Measurements from ENCODE around the gene BBC3. TPM values are rescaled to one million over a fixed set of nuclear protein-coding genes. Genes with fewer than 3 reads are reported as not detected.
A peak's percentile ranks its signal among the peaks of the same experiment; 100 is the strongest.

Gene BBC3
- total RNA-seq, 1 donor from 2014 or later, result 19.1 TPM

DNA sequence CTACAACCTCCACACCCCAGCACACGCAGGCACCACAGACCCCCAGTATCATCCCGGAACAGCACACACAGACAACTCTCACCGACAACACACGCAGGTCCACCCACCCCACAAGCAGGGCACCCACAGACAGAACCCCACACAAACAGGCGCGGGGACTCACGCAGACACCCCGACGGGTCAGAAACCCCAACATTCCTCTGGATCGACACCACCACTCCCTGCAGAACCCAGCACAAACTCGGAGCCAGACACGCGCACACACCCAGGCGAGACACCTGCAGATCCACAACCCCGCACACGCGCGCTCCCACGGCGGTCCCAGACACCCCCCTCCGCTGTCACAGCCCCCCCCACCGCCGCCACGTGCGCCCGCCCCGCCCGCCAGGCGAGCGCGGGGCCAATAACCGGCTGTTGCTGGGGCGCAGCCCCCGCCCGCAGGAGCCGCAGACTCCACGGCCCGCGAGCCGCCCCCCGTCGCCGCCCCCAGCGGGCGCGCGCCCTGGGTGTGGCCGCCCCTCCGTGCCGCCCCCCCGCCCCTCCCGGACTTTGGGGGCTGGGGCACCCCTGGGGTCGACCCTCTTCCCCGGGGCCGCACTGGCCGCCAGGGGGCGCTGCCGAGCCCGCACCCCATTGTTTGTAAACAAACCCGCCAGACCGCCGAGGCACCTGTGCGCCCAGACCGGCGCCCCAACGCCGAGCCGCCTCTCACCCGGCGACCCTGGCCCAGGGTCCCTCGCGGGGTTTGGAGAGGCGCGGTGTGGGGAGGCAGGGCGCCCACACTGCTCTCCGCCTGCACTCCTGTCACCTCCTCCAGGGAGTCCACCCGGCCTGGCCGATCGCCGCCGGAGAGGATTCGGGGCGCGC, 712 bp downstream of the BBC3 start:
- TF ChIP-seq, protein P1, sequence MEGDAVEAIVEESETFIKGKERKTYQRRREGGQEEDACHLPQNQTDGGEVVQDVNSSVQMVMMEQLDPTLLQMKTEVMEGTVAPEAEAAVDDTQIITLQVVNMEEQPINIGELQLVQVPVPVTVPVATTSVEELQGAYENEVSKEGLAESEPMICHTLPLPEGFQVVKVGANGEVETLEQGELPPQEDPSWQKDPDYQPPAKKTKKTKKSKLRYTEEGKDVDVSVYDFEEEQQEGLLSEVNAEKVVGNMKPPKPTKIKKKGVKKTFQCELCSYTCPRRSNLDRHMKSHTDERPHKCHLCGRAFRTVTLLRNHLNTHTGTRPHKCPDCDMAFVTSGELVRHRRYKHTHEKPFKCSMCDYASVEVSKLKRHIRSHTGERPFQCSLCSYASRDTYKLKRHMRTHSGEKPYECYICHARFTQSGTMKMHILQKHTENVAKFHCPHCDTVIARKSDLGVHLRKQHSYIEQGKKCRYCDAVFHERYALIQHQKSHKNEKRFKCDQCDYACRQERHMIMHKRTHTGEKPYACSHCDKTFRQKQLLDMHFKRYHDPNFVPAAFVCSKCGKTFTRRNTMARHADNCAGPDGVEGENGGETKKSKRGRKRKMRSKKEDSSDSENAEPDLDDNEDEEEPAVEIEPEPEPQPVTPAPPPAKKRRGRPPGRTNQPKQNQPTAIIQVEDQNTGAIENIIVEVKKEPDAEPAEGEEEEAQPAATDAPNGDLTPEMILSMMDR (IDR thresholded peaks at IDR 0.05; ENCODE audit: unreplicated experiment), result peak; percentile 97
- Mint-ChIP-seq H3K27me3 (ENCODE audit: low read depth) (no peaks in the 10 kb centered on the region), H3K4me3 (peak overlapping the region; percentile 41), H3K9me3 (no peaks in the 10 kb centered on the region), H3K4me1 (peaks cover 31% of the 10 kb centered on the region), H3K27ac (no peak overlapping the region), H3K36me3 (no peaks in the 10 kb centered on the region)
- DNase-seq (ENCODE audit: low spot score in 2 of 2, unreplicated experiment in 2 of 2), result peak; percentile 66 to 82

DNA sequence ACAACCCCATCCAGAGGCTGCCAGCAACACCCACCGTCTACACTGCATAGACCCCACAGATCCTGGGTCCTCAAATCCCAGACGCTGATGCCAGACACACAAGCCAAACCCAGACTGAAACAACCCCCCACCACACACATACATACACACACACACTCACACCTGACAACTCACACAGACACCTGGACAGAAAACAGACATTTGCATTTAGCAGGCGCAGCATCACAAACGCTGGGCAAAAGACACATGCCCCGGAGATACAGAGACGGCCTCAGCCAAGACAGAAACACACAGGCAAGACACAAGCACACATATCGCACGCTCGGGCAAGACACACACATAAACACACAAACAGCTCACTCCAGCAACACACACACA, 1.3 kb downstream of the BBC3 start:
- H3K36me3 Mint-ChIP-seq, result no peaks in the 10 kb centered on the region
- H3K9me3 Mint-ChIP-seq, result no peaks in the 10 kb centered on the region
- no peak for DNase-seq (ENCODE audit: low spot score in 2 of 2, unreplicated experiment in 2 of 2)
- peaks cover 32% of the 10 kb centered on the region for H3K4me1 Mint-ChIP-seq
- TF ChIP-seq, protein P1 (IDR thresholded peaks at IDR 0.05; ENCODE audit: unreplicated experiment), result no peak
- no peak overlapping the region for H3K27ac Mint-ChIP-seq
- H3K4me3 Mint-ChIP-seq, result no peak overlapping the region
- no peaks in the 10 kb centered on the region for H3K27me3 Mint-ChIP-seq (ENCODE audit: low read depth)

DNA sequence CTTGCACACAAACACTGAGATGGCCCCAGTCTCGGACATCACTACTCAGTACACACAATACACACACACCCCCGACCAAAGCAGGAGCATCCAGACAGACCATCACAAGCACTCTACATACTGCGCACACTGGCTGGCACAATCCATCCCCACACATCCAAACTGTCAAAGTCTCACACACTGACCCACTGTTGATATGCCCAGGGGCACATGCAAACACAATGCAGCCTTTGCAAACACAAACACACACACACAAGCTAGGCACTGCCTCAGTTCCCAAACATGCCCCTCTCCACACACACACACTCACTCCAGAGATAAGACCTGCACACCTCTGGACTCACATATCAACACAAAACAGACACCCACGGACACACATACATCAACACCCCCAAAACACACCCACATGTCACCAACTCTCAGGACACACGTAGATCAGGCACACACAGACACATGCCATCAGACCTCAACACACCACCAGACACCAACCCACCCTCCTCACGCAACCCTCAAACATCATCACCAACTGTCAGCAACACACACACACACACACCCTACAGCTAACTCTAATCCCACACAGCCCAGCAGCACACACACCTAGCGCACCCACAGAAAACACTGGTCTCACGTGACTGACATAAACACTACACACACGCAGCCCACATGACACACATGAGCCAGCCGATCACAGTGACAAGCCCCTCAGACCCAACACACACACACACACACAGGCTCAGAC, 1.9 kb downstream of the BBC3 start:
- Mint-ChIP-seq H3K4me3 (no peak overlapping the region), H3K36me3 (no peaks in the 10 kb centered on the region), H3K27me3 (ENCODE audit: low read depth) (no peaks in the 10 kb centered on the region), H3K9me3 (no peaks in the 10 kb centered on the region), H3K27ac (no peak overlapping the region), H3K4me1 (peaks cover 32% of the 10 kb centered on the region)
- TF ChIP-seq, protein P1 (IDR thresholded peaks at IDR 0.05; ENCODE audit: unreplicated experiment), result no peak
- no peak for DNase-seq (ENCODE audit: low spot score in 2 of 2, unreplicated experiment in 2 of 2)

DNA sequence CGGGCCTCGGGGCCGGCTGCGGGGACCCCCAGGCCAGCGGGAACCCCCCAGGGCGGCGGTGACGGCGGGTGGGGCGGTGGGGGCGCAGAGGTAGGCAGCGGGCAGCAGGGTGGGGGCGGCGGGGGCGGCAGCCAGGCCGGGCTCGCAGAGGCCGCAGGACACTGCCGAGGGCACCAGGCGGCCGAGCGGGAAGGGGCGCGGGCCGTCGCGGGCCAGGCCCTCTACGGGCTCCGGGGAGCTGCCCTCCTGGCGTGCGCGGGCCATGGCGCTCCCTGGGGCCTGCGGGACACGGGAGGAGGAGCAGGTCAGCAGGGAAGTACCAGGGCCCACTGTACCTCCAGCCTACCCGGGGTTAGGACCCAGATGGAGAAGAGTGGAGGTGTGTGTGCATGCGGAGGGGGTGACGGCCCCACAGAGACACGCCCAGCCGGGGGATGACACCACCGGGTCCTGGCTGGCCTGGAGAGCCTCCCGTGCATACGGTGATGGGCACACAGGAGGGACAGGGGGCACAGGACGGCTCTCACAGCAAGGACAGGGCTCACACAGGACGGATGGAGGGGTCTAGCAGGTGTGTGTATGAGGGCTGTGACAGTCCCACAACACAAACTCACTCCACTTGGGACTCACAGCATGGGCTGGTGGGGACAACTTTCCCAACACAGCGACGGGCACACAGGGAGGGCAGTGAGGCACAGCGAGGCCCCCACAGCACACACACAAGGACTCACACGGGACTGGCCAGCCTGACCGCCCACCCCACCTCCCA, 2.6 kb downstream of the BBC3 start:
- Mint-ChIP-seq H3K27ac (no peak overlapping the region), H3K36me3 (peaks cover 3% of the 10 kb centered on the region), H3K27me3 (ENCODE audit: low read depth) (no peaks in the 10 kb centered on the region), H3K9me3 (no peaks in the 10 kb centered on the region), H3K4me3 (no peak overlapping the region), H3K4me1 (peaks cover 32% of the 10 kb centered on the region)
- DNase-seq (ENCODE audit: low spot score in 2 of 2, unreplicated experiment in 2 of 2), result peak in 1 of 2 experiments; percentile 50
- TF ChIP-seq, protein P1 (IDR thresholded peaks at IDR 0.05; ENCODE audit: unreplicated experiment), result no peak

DNA sequence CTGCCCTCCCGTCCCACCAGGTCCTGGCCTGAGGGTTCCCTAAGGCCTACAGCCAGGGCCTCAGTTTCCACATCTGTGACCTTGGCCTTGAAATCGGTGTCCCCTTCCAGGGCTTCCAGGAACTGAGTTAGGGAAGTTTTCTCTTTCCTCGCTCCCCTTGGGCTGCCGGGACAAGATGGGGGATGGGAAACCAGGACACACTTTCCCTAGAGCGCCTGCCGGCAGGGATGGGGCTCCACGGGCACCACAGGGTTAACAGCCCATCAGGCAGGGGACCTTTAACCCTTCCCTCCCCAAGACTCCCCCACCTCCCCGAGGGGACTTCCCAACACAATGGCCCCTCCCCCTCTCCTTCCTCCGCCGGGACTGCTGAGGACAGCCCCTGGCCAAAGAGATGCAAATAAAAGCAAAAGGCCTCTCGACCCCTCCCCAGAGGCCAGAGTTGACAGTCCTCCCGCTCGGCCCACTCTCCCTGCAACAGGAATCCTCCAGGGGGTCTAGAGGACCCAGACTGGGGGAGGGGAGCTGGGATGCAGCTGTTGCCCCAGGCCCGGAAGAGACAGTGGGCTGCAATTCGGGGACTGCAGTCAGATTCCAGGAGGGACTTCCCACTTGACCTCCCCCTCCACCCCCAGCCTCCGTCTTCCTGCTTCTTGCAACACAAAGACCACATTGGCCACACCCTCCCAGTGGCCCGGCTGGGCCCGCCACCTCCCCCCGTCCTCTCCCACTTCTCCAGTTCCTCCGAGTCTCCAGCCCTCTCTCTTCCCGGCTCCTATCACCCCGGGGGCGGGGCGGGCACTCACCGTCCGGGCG, 3.4 kb downstream of the BBC3 start:
- no peaks in the 10 kb centered on the region for H3K9me3 Mint-ChIP-seq
- H3K36me3 Mint-ChIP-seq, result peaks cover 3% of the 10 kb centered on the region
- peak overlapping the region; percentile 68 for H3K4me3 Mint-ChIP-seq
- DNase-seq (ENCODE audit: low spot score in 2 of 2, unreplicated experiment in 2 of 2), result peak in 1 of 2 experiments; percentile 67
- no peaks in the 10 kb centered on the region for H3K27me3 Mint-ChIP-seq (ENCODE audit: low read depth)
- H3K27ac Mint-ChIP-seq, result peak overlapping the region; percentile 93
- H3K4me1 Mint-ChIP-seq, result peaks cover 28% of the 10 kb centered on the region
- TF ChIP-seq, protein P1 (IDR thresholded peaks at IDR 0.05; ENCODE audit: unreplicated experiment), result no peak

Data from mesothelial cell of epicardium (in vitro differentiated cells).